ENCODE measurements around the gene ELL3.
"Not testable (repeated sequence)": the region's sequence is repeated elsewhere in the genome, so short reads cannot be mapped to it uniquely, and the experiment has no call there.

Gene ELL3

GRCh38 chr15:43751885-43752284 lies 24.9 kb downstream of the ELL3 start:
- TF ChIP-seq, protein P1, sequence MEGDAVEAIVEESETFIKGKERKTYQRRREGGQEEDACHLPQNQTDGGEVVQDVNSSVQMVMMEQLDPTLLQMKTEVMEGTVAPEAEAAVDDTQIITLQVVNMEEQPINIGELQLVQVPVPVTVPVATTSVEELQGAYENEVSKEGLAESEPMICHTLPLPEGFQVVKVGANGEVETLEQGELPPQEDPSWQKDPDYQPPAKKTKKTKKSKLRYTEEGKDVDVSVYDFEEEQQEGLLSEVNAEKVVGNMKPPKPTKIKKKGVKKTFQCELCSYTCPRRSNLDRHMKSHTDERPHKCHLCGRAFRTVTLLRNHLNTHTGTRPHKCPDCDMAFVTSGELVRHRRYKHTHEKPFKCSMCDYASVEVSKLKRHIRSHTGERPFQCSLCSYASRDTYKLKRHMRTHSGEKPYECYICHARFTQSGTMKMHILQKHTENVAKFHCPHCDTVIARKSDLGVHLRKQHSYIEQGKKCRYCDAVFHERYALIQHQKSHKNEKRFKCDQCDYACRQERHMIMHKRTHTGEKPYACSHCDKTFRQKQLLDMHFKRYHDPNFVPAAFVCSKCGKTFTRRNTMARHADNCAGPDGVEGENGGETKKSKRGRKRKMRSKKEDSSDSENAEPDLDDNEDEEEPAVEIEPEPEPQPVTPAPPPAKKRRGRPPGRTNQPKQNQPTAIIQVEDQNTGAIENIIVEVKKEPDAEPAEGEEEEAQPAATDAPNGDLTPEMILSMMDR (IDR thresholded peaks at IDR 0.05), result no peak

DNA sequence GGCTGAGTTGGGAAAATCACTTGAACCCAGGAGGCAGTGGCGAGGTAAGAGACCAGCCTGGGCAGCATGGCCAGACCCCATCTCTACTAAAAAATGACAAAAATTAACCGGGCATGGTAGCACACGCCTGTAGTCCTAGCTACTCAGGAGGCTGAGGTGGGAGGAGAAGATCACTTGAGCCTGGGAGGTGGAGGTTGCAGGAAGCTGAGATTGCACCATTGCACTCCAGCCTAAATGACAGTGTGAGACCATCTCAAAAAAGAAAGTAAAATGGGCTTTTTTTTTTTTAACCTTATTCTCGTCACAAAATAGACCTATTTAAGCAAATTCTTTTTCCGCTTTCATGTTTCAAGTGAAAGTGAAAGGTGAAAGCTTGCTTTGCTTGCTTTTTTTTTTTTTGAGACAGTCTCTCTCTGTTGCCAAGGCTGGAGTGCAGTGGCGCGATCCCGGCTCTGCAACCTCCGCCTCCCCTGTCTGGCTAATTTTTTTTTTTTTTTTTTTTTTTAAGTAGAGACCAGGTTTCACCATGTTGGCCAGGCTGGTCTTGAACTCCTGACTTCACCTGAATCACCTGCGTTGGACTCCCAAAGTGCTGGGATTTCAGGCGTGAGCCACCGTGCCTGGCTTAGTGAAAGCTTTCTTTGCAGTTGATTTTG lies 26.9 kb downstream of the ELL3 start:
- TF ChIP-seq, protein P1 (IDR thresholded peaks at IDR 0.05), result no peak

DNA sequence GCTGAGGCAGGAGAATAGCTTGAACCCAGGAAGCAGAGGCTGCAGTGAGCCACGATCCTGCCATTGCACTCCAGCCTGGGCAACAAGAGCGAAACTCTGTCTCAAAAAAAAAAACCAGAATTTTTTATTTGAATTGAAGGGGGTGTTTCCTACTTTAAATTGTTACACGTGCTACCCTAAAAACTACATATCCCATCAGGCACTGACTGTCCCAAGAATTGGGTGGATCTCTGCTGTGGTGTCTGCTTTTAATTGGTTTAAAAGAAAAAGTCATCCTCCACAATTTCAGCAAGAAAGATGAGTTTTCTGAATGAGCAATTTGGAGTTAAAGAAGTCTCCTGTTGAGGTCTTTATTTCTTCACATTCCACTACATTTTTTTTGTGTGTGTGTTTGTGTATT lies 28.4 kb downstream of the ELL3 start:
- TF ChIP-seq, protein P1 (IDR thresholded peaks at IDR 0.05), result no peak

DNA sequence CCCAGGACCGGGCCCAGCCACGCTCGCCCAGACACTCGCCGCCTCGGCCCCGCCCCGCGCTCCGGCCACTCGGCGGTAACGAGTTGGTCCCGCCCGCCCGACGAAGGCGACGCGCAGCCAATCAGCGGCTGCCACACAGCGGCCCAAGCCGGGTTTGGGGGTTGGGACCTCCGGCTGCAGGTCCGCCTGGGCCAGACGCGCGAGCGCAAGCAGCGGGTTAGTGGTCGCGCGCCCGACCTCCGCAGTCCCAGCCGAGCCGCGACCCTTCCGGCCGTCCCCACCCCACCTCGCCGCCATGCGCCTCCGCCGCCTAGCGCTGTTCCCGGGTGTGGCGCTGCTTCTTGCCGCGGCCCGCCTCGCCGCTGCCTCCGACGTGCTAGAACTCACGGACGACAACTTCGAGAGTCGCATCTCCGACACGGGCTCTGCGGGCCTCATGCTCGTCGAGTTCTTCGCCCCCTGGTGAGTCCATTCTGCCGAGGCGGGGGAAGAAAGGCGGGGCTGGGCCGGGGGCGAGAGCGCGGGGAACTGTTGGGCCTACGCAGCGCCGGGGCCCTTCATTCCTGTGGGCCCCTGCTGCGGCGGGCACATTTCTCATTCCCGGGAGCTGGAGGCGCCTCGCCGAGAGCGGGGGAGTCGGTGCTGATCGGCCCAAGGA lies 30.4 kb downstream of the ELL3 start, which contains the start of gene PDIA3:
Gene PDIA3, plus strand, starts transcription at position 194 of the 658 bp plus-strand sequence. Its CDS starts 102 bp downstream, at position 296.
- TF ChIP-seq, protein P1 (IDR thresholded peaks at IDR 0.05), result not testable (repeated sequence)

DNA sequence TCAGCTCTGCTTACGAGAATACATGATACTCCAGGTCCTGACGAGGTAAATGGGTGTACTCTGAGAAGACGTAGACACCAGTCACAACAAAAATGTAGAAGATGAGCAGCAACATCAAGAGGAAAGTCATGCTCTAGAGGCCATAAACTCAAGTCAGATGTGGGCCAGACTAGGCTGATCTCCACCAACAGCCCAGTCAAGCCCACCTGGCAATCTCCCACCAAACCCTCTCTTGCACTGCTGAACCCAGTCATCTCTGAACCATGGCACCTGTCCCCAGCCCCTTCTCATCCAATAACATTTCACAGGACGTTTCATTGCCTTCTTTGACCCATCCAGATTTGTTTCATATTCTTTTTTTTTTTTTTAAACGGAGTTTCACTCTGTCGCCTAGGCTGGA lies 41.4 kb downstream of the ELL3 start:
- TF ChIP-seq, protein P1 (IDR thresholded peaks at IDR 0.05), result no peak

- TF ChIP-seq, protein P1 (IDR thresholded peaks at IDR 0.05), result no peak
Measured at GRCh38 chr15:43723151-43723550, 53.6 kb downstream of the ELL3 start.
